GM21576 (cell line): ENCODE results near the gene SLC9A6.
"Not testable (repeated sequence)": the region's sequence is repeated elsewhere in the genome, so short reads cannot be mapped to it uniquely, and the experiment has no call there.

Source experiments
- ATAC-seq: cut with Tn5 transposase; IDR thresholded peaks from one replicate; pipeline ENCODE4 v1.9.1; 2021; ENCODE audit warnings: mild to moderate bottlenecking, moderate library complexity; ENCODE audit not compliant: unreplicated experiment

Gene SLC9A6

DNA sequence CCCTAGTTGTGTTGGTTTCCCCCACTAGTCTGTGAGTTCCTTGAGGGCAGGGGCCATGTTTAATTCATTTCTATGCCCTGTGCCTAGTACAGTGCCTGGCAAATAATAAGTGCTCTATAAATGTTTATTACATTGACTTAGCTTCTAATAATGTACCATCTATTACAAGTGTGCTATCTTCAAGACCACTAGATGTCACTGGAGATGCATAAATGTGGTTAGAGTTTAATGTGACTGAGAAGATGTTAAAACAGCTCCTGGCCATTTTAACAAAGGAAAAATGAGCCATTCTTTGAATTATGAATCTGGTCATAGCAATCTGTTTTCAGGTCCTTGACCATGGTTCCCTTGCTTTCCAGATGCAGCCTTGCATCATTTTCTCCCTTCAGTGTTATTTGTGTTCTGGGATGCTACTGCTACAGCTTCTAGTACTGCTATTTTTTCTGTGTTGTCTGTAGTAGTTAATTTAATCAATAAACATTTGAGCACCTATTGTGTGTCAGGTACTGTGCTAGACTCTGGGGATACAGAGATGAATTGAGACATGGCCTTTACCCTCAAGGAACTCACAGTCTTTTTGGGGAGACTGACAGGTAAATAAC lies 43.2 kb downstream of the SLC9A6 start:
- peak; percentile 63 for ATAC-seq

DNA sequence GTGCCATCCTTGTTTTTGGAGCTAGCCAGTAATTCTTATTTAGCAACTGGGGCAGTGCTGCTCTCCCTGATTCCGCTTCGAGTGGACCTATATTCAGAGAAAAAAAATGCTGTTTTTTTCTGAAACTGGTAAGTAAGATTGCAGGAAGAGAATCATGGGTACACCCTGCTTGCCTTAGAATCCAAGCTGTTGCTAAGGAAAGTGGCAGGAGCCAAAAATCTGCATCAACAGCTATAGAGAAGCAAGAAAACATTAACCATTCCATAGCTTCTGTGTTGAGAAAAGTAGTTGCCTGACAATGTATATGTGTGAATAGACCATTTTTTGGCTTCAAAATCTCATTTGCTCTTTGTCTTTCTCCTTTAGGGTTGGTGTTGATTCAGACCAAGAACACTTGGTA lies 44.5 kb downstream of the SLC9A6 start:
- ATAC-seq, result no peak

DNA sequence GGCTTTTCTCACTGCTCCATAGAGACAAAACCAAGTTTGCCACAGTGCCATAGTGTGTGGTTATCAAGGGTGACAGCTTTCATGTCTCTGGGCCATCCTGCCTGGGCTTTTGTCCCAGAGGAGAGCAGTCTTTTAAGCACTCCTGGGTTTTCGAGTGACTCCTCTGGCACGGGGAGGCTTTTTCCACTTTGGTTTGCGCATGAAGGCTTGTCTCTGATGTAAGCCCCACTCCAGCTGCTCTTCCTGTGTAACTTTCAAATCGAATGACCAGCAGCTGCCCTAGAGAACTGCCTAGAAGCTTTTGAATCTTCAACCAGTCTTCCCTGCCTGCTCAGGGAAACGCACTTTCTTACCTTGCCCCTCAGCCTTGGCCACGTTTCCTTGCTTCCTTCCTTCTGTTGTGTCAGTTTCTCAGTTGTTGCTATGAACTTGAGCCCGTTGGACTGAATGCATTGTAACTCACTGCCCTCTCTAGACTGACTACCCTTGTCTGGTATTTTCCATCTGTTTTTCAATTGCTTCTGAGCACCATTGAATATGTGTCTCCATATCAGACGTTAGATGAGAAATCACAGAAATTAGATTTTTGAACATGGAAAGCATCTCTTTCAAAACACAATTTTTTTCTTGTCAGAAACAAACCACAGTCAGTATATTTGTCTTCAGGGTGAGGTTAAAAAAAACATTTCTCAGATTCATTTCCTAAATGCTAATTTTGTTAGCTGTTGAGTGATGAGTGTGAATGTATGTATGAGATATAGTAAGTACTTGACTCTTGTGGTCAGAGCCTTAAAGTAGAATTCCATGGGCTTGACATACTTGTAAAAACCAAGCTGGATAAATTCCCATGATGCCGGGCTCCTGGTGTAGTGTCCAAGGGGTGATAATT lies 45.3 kb downstream of the SLC9A6 start:
- ATAC-seq, result no peak

DNA sequence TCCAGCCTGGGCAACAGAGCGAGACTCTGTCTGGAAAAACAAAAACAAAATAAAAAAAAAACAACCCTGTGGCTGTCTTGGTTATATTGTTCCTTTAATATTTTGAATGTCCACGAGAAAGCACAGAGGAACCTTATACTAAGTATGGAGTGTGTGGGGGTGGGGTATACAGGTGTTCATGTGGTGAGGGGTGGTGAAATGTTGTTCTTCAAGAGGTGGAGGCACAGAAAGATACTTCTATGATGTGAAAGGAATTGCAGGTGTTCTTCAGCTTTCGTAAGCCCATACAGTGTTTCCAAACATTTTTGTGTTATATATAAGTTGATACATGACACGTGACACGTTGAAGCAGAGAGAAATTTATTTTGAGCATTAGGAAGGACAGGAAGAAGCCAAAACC lies 46.4 kb downstream of the SLC9A6 start:
- no peak for ATAC-seq

DNA sequence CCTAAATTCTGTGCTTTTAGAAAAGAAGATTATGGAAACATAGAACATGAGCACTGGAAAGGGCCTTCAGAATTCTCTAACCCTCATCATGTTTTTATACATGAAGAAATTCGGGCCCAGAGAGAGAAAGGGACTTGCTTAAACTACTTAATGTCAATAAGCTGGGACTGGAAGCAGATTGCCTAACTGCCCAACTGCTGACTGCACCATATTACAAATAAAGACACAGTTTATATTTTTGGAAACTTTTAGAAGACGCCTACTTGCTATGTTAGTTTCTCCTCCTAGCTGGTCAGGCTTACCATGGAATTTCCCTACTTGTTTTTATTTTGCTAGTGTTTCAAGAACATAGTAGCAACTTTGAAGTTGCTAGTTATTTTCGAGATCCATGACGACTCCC lies 47.1 kb downstream of the SLC9A6 start:
- no peak for ATAC-seq

DNA sequence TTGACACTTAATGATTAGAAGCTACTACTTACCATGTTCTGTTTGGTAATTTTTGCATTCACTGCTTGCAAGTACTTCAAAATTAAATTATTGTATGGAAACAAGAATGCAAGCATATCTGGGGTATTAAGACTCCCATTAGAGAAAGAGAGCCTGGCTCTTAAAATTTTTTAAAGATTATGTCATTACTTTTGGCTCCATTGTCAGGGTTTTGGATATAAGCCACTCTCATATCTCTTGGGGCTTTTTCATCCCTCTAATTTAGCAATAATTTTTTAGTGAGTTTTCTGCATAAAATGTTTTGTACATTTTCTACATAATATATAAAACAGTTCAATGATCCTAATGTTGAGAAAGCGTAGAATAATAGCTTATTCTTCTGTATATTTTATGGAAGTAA lies 49.4 kb downstream of the SLC9A6 start:
- ATAC-seq, result no peak

DNA sequence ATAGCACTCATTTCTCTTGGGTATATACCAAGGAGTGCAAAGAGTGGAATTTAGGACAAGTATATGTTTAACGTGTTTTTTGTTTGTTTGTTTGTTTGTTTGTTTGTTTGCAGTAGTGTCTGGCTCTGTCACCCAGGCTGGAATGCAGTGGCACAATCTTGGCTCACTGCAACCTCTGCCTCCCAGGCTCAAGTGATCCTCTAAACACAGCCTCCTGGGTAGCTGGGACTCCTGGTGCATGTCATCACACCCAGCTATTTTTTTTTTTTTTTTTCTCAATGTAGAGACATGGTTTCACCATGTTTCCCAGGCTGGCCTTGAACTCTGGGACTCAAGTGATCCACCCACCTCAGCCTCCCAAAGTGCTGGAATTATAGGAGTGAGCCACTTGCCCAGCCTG lies 50.4 kb downstream of the SLC9A6 start:
- ATAC-seq, result no peak

DNA sequence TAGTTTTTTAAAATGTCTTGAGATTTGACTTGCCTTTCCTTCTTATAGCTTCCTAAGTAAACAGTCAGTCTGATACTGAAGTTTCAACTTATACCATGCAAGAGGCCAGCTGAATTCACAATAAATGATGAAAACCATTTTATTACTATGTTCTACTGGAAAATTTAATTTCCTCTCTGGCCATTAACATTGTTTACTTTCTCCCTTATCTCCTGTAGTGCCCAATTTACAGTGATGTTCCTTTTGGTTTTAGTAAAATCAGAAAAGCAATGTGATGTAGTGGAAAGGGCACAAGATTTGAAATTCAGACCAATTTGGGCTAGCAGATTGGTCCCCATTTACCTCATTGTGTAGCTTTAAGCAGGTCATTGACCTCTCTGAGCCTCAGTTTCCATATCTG lies 54.2 kb downstream of the SLC9A6 start:
- ATAC-seq, result no peak

DNA sequence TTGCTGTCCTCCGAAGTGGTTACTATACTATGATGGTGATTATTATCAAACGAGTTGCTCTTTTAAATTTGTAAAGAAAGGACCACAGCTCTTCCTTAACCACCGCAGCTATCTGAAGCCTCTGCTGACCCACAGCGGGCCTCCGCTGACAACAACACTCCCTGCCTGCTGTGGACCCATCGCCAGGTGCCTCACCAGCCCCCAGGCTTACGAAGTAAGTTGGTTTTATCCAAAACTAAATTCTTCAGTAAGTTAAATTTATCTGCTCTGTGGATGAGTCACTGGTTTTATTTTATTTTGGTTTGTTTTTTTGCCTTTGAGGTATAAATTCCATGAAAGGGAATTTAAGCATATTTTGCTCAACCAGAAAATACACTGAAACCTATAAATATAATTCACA lies 54.7 kb downstream of the SLC9A6 start:
- ATAC-seq, result no peak

DNA sequence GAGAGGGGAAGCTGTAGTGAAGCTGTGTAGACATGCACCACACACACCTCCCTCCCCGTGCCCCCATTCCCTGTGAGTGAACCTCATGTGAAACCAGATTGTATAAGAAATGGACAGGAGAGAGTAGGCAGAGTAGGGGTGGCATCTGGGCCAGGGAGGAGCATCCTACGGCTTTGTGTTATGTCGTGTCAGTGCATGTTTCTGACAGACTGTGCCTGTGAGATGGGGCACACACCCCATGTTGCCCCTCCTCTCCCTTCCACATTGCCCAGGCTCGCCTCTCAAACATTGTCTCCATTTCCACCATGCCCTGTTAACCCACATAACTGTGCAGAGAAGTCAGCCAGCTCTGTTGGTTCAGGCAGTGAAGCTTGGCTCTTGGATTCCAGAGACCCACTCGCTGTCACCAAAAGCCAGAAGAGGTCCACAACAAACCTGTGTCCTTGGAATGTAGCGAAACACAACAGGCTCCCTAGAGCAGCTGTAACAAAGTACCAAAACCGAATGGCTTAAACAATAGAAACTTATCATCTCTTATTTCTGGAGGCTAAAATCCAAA lies 56.1 kb downstream of the SLC9A6 start:
- ATAC-seq, result no peak

DNA sequence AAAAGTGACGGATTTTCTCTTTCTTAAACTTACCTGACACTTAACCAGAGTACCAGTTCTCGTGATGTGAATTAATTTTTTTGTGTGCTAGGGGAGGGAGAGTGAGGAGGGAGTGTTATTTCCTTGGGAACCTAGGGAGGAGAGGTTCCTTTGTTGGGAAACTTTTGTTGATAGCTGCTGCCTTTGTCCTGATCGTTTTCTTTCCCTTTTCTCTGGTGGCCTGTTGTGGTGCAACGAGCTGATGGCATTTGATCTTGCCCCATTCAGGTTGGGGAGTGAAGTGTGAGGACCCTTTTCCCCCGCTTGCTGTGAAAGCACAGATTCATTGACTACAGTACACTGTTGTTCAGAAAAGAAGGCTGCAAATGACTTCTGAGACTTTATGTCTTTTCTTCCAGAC lies 59.8 kb downstream of the SLC9A6 start:
- ATAC-seq, result no peak

DNA sequence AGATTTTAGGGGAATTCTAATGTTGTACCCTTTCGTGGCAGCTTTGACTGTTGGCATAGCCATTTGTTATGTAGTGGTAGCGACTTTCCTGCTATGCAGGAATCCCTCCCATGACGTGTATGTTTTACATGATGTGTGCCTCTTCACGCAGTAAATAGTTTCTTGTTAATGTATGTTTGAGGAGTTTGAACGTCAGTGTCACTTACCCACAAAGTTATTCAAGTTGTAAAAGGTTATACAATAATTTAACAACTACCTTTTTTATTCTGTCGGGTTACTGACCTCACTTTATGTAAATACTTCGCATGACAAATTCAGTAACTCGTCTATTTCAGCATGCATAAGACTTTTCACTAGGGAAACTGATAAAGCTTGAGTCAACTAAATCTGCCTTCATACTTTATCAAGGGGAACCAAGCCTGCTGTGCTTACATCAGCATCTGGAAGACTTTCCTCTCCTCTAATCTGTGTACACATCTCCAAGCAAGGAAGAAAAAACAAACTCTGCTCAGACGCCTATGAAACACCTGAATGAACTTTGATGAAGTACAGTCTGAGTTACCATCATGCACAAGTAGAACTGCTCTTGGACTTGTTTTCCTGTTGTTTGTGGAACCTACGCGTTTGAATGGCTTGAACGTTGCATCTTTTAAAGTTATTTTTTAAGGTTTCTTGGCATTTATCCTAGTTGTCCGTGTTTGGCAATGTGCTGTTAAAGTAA lies 61.2 kb downstream of the SLC9A6 start:
- no peak for ATAC-seq

DNA sequence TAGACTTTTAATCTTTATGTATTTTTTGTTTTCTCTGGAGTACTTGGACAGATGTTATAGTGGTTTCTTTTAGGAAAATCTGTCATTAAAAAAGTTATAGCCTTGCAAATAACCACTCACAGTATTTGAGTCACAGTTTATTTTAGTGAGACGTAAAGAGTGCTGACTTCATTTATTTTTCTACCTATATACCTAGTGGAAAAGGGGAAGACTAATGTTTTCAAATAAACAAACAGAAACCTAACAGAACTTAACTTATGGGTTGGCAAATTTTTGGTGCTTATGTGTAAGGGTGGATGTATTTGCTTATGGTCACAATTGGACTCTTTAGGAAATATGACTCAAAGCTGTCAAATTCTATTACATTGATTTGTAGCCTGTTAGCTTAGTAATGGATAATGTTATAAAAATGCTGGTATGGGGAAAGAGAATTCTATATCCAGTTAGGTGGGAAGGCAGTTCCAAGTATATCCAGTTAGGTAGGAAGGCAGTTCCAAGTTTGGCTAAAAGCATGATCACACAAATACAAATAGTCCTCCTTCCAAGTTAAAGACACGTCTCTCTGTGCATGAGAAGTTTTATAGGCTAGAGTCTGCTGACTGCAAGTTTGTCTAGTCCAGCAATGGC lies 61.9 kb downstream of the SLC9A6 start:
- no peak for ATAC-seq

DNA sequence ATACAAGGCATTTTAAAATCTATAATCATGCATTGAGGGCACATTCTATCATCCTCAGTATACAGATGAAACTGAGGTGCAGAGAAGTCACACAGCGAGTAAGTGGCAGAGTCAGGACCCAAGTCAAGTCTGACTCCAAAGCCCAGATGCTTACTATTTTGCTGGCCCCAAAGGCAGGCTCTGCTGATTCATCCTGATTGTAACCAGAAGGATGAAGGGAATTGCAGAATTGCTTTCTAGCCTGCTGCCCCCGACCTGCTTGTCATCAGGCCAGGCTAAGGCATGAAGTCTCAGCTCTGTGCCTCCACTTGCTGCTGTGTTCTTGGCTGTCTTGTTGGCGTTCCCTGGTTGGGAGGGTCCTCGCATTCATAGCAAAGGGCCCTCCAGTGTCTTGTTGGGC lies 62.7 kb downstream of the SLC9A6 start:
- ATAC-seq, result no peak

DNA sequence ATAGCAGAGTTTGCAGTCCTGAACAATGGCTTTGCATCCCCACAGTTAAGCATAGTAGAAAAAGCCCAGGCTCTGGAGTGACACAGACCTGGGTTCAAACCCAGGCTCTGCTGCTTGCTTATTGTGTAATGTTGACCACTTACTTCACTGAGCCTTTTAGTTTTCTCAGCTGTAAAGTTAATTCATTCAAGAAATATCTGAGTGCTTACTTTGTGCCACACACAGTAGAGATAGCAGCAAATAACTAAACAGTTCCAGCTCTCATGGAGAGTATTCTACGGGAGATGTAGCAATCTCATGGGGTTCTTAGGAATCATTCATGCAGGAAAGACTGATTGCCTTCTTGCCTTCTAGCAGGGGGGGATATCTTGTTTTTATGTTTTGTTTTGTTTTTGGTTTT lies 63.2 kb downstream of the SLC9A6 start:
- ATAC-seq, result no peak

DNA sequence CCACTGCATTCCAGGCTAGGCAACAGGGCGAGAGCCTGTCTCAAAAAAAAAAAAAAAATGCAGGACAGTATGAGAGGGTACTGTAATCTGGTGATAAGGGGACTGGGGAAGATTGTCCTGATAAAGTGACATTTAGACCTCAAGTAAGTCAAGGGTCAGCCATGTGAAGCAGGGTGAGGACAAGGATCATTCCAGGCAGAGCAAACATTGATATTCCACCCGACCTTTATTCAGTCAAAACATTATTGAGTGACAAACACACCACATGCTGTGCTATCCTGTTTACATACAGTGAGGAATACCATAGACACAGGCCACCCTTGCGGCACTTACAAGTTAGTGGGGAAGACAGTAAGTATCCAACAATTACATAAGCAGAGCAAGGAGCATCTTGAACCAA lies 64.4 kb downstream of the SLC9A6 start:
- no peak for ATAC-seq

DNA sequence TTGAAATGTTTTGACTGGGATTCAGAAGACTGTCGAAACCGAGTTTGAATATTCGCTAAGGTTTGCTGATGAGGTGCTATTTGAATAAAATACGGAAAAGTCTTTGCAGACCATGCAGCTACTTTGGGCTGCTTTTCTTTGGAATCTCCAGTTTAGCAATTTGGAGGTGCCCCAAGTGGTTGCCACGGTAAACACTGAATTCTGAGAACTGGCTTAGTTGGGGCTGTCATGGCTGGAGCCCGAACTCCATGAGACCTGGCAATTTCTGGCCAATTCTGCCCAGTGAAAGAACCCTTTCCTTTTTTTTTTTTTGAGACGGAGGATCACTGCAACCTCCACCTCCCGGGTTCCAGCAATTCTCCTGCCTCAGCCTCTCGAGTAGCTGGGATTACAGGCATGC lies 65.6 kb downstream of the SLC9A6 start:
- ATAC-seq, result not testable (repeated sequence)

DNA sequence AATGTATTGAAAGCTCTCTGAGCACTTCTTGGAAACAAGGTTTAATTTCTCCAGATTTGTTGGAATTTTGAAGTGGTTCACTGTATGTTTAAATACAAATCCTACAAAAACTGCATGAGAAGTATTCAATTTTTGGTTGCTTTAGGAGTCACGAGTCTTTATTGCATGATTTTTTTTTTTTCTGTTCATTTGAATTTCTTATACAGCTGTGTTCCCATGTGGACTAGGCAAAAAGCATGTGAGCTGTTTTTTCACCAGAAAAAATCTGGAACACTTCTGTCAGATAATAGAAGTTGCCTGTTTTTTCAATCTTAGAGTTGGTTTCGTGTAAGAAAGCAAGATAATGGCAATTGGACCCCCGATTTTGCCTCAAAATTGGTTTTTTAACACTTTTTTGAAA lies 66.4 kb downstream of the SLC9A6 start:
- ATAC-seq, result no peak

DNA sequence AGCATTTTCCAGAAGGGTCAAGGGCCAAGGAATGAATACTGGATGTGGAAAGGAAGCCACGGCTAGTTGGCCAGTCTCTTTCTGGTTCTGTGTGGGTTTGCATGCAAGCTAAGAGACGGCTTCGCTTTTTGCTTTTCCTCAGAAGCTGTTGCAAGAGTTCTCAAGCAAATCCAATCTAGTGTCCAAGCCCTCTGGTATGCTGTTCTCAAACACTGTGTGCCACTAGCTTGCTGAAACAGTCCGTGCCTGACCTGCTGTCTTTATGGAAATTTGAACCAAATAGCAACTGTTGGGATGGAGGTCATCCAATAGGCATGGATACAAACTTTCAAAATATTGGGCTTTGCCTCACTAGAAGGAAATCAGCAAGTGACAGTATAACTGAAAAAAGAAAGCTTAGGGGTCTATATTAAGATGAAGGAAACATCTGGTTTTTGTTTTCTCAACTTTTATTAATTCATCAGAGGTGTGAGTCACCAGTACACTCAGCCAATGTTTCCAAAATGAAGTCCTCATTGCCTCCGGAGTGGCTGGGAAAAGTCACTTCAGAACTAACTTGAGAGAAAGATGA lies 70.5 kb downstream of the SLC9A6 start:
- ATAC-seq, result no peak

DNA sequence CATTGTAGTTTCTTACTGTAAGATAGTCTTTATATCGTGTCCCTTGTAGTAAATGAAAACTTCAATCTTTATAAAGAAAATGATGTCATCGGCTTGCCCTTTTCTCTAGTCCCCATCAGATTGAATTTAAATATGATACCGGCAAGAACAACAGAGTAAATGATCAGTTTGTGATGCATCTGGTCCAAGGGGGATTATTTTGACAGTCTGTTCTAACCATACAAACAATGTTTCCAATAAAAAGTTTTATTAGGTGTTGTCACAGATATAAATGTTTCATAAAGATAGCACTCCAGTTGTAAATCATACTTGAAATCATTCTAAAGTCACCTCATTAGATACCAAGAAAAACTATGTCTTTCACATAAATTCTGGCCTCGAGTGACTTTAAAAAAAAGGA lies 72.3 kb downstream of the SLC9A6 start:
- no peak for ATAC-seq

DNA sequence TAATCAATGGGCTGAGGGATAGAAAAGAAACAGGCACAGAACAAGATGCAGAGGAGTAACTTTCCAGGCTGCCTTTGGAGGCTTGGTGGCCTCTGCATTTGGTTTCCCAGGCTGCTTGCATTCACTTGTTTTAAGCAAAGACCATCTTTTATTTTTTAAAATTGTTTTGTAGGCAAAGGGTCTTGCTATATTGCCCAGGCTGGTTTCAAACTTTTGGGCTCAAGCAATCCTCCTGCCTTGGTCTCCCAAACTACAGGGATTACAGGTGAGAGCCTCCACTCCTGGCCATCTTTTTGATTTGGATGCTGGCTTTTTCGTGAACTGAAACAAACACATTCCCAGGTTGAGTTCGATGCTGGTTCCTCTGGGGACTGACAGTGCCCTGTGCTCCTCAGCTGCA lies 74.1 kb downstream of the SLC9A6 start:
- ATAC-seq, result no peak
